Measurements from ENCODE around the gene TMEM181. TPM values are rescaled to one million over a fixed set of nuclear protein-coding genes. Genes with fewer than 3 reads are reported as not detected.
"Not testable (repeated sequence)": the region's sequence is repeated elsewhere in the genome, so short reads cannot be mapped to it uniquely, and the experiment has no call there.

Gene TMEM181
- total RNA-seq, 1 donor from 2014 or later, result 31.0 TPM

- H3K36me3 ChIP-seq (ENCODE audit: insufficient read depth, low read length), result no peaks in the 10 kb centered on the region
- H3K27ac Mint-ChIP-seq (ENCODE audit: unreplicated experiment), result no peak overlapping the region
- H4K20me1 ChIP-seq (ENCODE audit: insufficient read depth, low read length), result no peaks in the 10 kb centered on the region
- FAIRE-seq (no peak), DNase-seq (ENCODE audit: low read depth) (peak; percentile 65)
- H3K27me3 Mint-ChIP-seq (ENCODE audit: low read depth, unreplicated experiment), result peaks cover 35% of the 10 kb centered on the region
- H3K79me2 ChIP-seq (ENCODE audit: insufficient read depth, low read length), result no peaks in the 10 kb centered on the region
- H3K4me1 Mint-ChIP-seq (ENCODE audit: low read depth, unreplicated experiment), result peaks cover 4% of the 10 kb centered on the region
- peaks cover 3% of the 10 kb centered on the region for H3K9me3 Mint-ChIP-seq (ENCODE audit: unreplicated experiment)
- no peak overlapping the region for H3K27ac ChIP-seq (ENCODE audit: low read depth, low read length)
- no peaks in the 10 kb centered on the region for H3K9me3 ChIP-seq (ENCODE audit: insufficient read depth, low read depth, low read length)
- H3K4me2 ChIP-seq (ENCODE audit: low read length), result no peak overlapping the region
- H3K36me3 Mint-ChIP-seq (ENCODE audit: low read depth, unreplicated experiment), result peaks cover 4% of the 10 kb centered on the region
- TF ChIP-seq CTCF (IDR thresholded peaks at IDR 0.05; ENCODE audit: insufficient read depth, low read depth, low read length), result no peak
- TF ChIP-seq EZH2 (IDR thresholded peaks at IDR 0.05; ENCODE audit: insufficient read depth, low read length), result no peak
- no peak overlapping the region for H2AFZ ChIP-seq (ENCODE audit: low read depth, low read length)
- H3K27me3 ChIP-seq (ENCODE audit: insufficient read depth, low read length), result peaks cover 8% of the 10 kb centered on the region
- peaks cover 2% of the 10 kb centered on the region for H3K4me1 ChIP-seq (ENCODE audit: insufficient read depth, low read length)
- H3K9ac ChIP-seq (ENCODE audit: low read length), result no peak overlapping the region
- H3K4me3 ChIP-seq (ENCODE audit: insufficient read depth, low read depth, low read length), result no peak overlapping the region
- no peak overlapping the region for H3K4me3 Mint-ChIP-seq (ENCODE audit: unreplicated experiment)
Measured at GRCh38 chr6:158669145-158670035, 109.5 kb downstream of the TMEM181 start.

GRCh38 chr6:158672119-158672518, 112.2 kb downstream of the TMEM181 start:
- FAIRE-seq; H4K20me1 ChIP-seq (ENCODE audit: insufficient read depth, low read length); H3K4me3 Mint-ChIP-seq (ENCODE audit: unreplicated experiment); H3K9me3 ChIP-seq (ENCODE audit: insufficient read depth, low read depth, low read length); H3K4me1 ChIP-seq (ENCODE audit: insufficient read depth, low read length); H3K4me3 ChIP-seq (ENCODE audit: insufficient read depth, low read depth, low read length); H3K27ac Mint-ChIP-seq (ENCODE audit: unreplicated experiment); H3K9me3 Mint-ChIP-seq (ENCODE audit: unreplicated experiment); H3K4me2 ChIP-seq (ENCODE audit: low read length); DNase-seq (ENCODE audit: low read depth); H3K27me3 ChIP-seq (ENCODE audit: insufficient read depth, low read length); H3K9ac ChIP-seq (ENCODE audit: low read length); H3K27ac ChIP-seq (ENCODE audit: low read depth, low read length); H3K36me3 ChIP-seq (ENCODE audit: insufficient read depth, low read length); H3K4me1 Mint-ChIP-seq (ENCODE audit: low read depth, unreplicated experiment); H3K36me3 Mint-ChIP-seq (ENCODE audit: low read depth, unreplicated experiment); H3K79me2 ChIP-seq (ENCODE audit: insufficient read depth, low read length); H2AFZ ChIP-seq (ENCODE audit: low read depth, low read length): not testable (repeated sequence)
- peaks cover 22% of the 10 kb centered on the region for H3K27me3 Mint-ChIP-seq (ENCODE audit: low read depth, unreplicated experiment)

GRCh38 chr6:158672726-158673125, 112.8 kb downstream of the TMEM181 start:
- TF ChIP-seq CTCF (IDR thresholded peaks at IDR 0.05; ENCODE audit: insufficient read depth, low read depth, low read length) (no peak), EZH2 (IDR thresholded peaks at IDR 0.05; ENCODE audit: insufficient read depth, low read length) (no peak)
- Mint-ChIP-seq H3K27ac (ENCODE audit: unreplicated experiment) (no peak overlapping the region), H3K36me3 (ENCODE audit: low read depth, unreplicated experiment) (no peaks in the 10 kb centered on the region), H3K27me3 (ENCODE audit: low read depth, unreplicated experiment) (peaks cover 16% of the 10 kb centered on the region), H3K4me1 (ENCODE audit: low read depth, unreplicated experiment) (peaks cover 4% of the 10 kb centered on the region), H3K9me3 (ENCODE audit: unreplicated experiment) (no peaks in the 10 kb centered on the region), H3K4me3 (ENCODE audit: unreplicated experiment) (no peak overlapping the region)
- no peak overlapping the region for H2AFZ ChIP-seq (ENCODE audit: low read depth, low read length)
- no peak overlapping the region for H3K27ac ChIP-seq (ENCODE audit: low read depth, low read length)
- FAIRE-seq (no peak), DNase-seq (ENCODE audit: low read depth) (no peak)
- H3K9ac ChIP-seq (ENCODE audit: low read length), result no peak overlapping the region
- H3K4me2 ChIP-seq (ENCODE audit: low read length), result no peak overlapping the region
- H3K36me3 ChIP-seq (ENCODE audit: insufficient read depth, low read length), result no peaks in the 10 kb centered on the region
- H3K9me3 ChIP-seq (ENCODE audit: insufficient read depth, low read depth, low read length), result no peaks in the 10 kb centered on the region
- peaks cover 2% of the 10 kb centered on the region for H3K4me1 ChIP-seq (ENCODE audit: insufficient read depth, low read length)
- no peaks in the 10 kb centered on the region for H4K20me1 ChIP-seq (ENCODE audit: insufficient read depth, low read length)
- H3K79me2 ChIP-seq (ENCODE audit: insufficient read depth, low read length), result no peaks in the 10 kb centered on the region
- H3K4me3 ChIP-seq (ENCODE audit: insufficient read depth, low read depth, low read length), result no peak overlapping the region
- peaks cover under 1% of the 10 kb centered on the region for H3K27me3 ChIP-seq (ENCODE audit: insufficient read depth, low read length)
